Measurements from ENCODE around the gene TSEN15.

Gene TSEN15

GRCh38 chr1:184112176-184112948, 60.8 kb downstream of the TSEN15 start:
- DNase-seq (ENCODE audit: insufficient read length, low spot score) (no peak), FAIRE-seq (no peak)
- TF ChIP-seq SPI1 (IDR thresholded peaks at IDR 0.05; ENCODE audit: low read depth, low read length), result peak; percentile 24; the same call in 1 of the 2 replicates
- TF ChIP-seq POLR2AphosphoS5 (IDR thresholded peaks at IDR 0.05; ENCODE audit: low read depth, low read length), result no peak
- TF ChIP-seq PAX5 (IDR thresholded peaks at IDR 0.05; ENCODE audit: insufficient read depth, low read length, severe bottlenecking), result no peak
- no peak for TF ChIP-seq TAF1 (IDR thresholded peaks at IDR 0.05; ENCODE audit: low read depth, low read length)
- TF ChIP-seq POLR2A (IDR thresholded peaks at IDR 0.05; ENCODE audit: low read depth, low read length), result no peak
- no peak for TF ChIP-seq POU2F2 (IDR thresholded peaks at IDR 0.05; ENCODE audit: low read depth, low read length)

- no peak for FAIRE-seq
- TF ChIP-seq POLR2AphosphoS5 (IDR thresholded peaks at IDR 0.05; ENCODE audit: low read depth, low read length), result no peak
- TF ChIP-seq POU2F2 (IDR thresholded peaks at IDR 0.05; ENCODE audit: low read depth, low read length), result no peak
- no peak for TF ChIP-seq POLR2A (IDR thresholded peaks at IDR 0.05; ENCODE audit: low read depth, low read length)
- TF ChIP-seq PAX5 (IDR thresholded peaks at IDR 0.05; ENCODE audit: insufficient read depth, low read length, severe bottlenecking), result no peak
- TF ChIP-seq TAF1 (IDR thresholded peaks at IDR 0.05; ENCODE audit: low read depth, low read length), result no peak
- no peak for DNase-seq (ENCODE audit: insufficient read length, low spot score)
Measured at GRCh38 chr1:184113251-184113650, 61.7 kb downstream of the TSEN15 start.

GRCh38 chr1:184114818-184115398, 63.4 kb downstream of the TSEN15 start:
- TF ChIP-seq POLR2A (IDR thresholded peaks at IDR 0.05; ENCODE audit: low read depth, low read length), result no peak
- TF ChIP-seq POLR2AphosphoS5 (IDR thresholded peaks at IDR 0.05; ENCODE audit: low read depth, low read length), result no peak
- TF ChIP-seq SPI1 (IDR thresholded peaks at IDR 0.05; ENCODE audit: low read depth, low read length), result no peak
- TF ChIP-seq POU2F2 (IDR thresholded peaks at IDR 0.05; ENCODE audit: low read depth, low read length), result no peak
- TF ChIP-seq TAF1 (IDR thresholded peaks at IDR 0.05; ENCODE audit: low read depth, low read length), result no peak
- no peak for TF ChIP-seq PAX5 (IDR thresholded peaks at IDR 0.05; ENCODE audit: insufficient read depth, low read length, severe bottlenecking)
- FAIRE-seq, result no peak
- no peak for DNase-seq (ENCODE audit: insufficient read length, low spot score)

GRCh38 chr1:184116287-184116686, 64.8 kb downstream of the TSEN15 start:
- TF ChIP-seq POU2F2 (IDR thresholded peaks at IDR 0.05; ENCODE audit: low read depth, low read length), result no peak
- no peak for TF ChIP-seq PAX5 (IDR thresholded peaks at IDR 0.05; ENCODE audit: insufficient read depth, low read length, severe bottlenecking)
- FAIRE-seq (no peak), DNase-seq (ENCODE audit: insufficient read length, low spot score) (no peak)

- DNase-seq (ENCODE audit: insufficient read length, low spot score), result no peak
- no peak for FAIRE-seq
- TF ChIP-seq PAX5 (IDR thresholded peaks at IDR 0.05; ENCODE audit: insufficient read depth, low read length, severe bottlenecking) (no peak), POU2F2 (IDR thresholded peaks at IDR 0.05; ENCODE audit: low read depth, low read length) (no peak), TAF1 (IDR thresholded peaks at IDR 0.05; ENCODE audit: low read depth, low read length) (no peak), SPI1 (IDR thresholded peaks at IDR 0.05; ENCODE audit: low read depth, low read length) (no peak), POLR2A (IDR thresholded peaks at IDR 0.05; ENCODE audit: low read depth, low read length) (no peak), POLR2AphosphoS5 (IDR thresholded peaks at IDR 0.05; ENCODE audit: low read depth, low read length) (no peak)
Measured at GRCh38 chr1:184118046-184118445, 66.5 kb downstream of the TSEN15 start.
